AG04449 (cell line): ENCODE measurements around the gene MT1B.
"Not testable (repeated sequence)": the region's sequence is repeated elsewhere in the genome, so short reads cannot be mapped to it uniquely, and the experiment has no call there.

Experiments used
- CTCF ChIA-PET: fragments of 350-600 bp; formaldehyde crosslinking; extraction: SDS; loops from one replicate; lab custom pipeline; 2021; ENCODE audit warnings: antibody characterized with exemption; lab: Yijun Ruan, JAX
- POLR2A ChIA-PET: fragments of 400-600, 350-600 bp; formaldehyde crosslinking; extraction: SDS; loops from one replicate; lab custom pipeline; 2020; ENCODE audit warnings: antibody characterized with exemption, inconsistent platforms; lab: Yijun Ruan, JAX
- DNase-seq: peaks from one replicate; pipeline ENCODE4 v3.0.0-alpha.2; 2010; ENCODE audit warnings: low read depth, low spot score
- H3K4me3 ChIP-seq: 2 replicates; pipeline ENCODE4 v1.5.1; 2011; ENCODE audit warnings: low read depth, mild to moderate bottlenecking, control low read depth, low read length
- CTCF ChIP-seq: IDR thresholded peaks from one replicate; pipeline ENCODE4 v1.5.1; 2011; ENCODE audit warnings: mild to moderate bottlenecking, moderate library complexity, low read length, control low read depth, inconsistent platforms; ENCODE audit not compliant: insufficient read depth; ENCODE audit errors: missing control alignments

The MT1B gene

GRCh38 chr16:56615353-56615752 lies 36.3 kb upstream of the MT1B start:
- ChIA-PET POLR2A (interaction anchor here (17.5 kb wide), 1 partner anchor 11 kb away, joined by 263 read pairs; the partner anchor contains the start of gene MT1E), CTCF (interaction anchor here (1.0 to 1.4 kb wide), 2 partner anchors 15 to 87 kb away, joined by 3 to 4 read pairs; no protein-coding TSS in a partner anchor)
- no peak overlapping the region for H3K4me3 ChIP-seq
- no peak for TF ChIP-seq CTCF
- no peak for DNase-seq

GRCh38 chr16:56616608-56617211 lies 35.0 kb upstream of the MT1B start:
- peak overlapping the region; percentile 25 for H3K4me3 ChIP-seq
- TF ChIP-seq CTCF, result no peak
- no peak for DNase-seq
- CTCF ChIA-PET, result interaction anchor here (1.6 kb wide), 1 partner anchor 9 kb away, joined by 4 read pairs; the partner anchor contains the start of gene MT1E
- POLR2A ChIA-PET, result interaction anchor here (1.2 to 17.5 kb wide), 2 partner anchors 8 to 9 kb away, joined by 8 to 263 read pairs; partner anchors contain the start of genes MT1E and MT2A

GRCh38 chr16:56617212-56618085 lies 34.2 kb upstream of the MT1B start:
- ChIA-PET POLR2A (interaction anchor here (0.6 to 17.5 kb wide), 4 partner anchors 9 to 316 kb away, joined by 3 to 263 read pairs (median 6); partner anchors contain the start of genes MT1E and MT2A), CTCF (interaction anchor here (1.2 to 1.6 kb wide), 2 partner anchors 8 to 10 kb away, joined by 3 to 4 read pairs; partner anchors contain the start of genes MT1E and MT2A)
- peak overlapping the region; percentile 25 for H3K4me3 ChIP-seq
- DNase-seq, result no peak
- TF ChIP-seq CTCF, result no peak

GRCh38 chr16:56618138-56618537 lies 33.5 kb upstream of the MT1B start:
- CTCF ChIA-PET, result interaction anchor here (1.2 kb wide), 1 partner anchor 10 kb away, joined by 3 read pairs; the partner anchor contains the start of gene MT2A
- POLR2A ChIA-PET, result interaction anchor here (0.6 to 17.5 kb wide), 3 partner anchors 8 to 317 kb away, joined by 4 to 263 read pairs (median 8); partner anchors contain the start of genes MT1E and MT2A
- DNase-seq, result no peak
- TF ChIP-seq CTCF, result no peak
- H3K4me3 ChIP-seq, result no peak overlapping the region

GRCh38 chr16:56620339-56620897 lies 31.3 kb upstream of the MT1B start:
- H3K4me3 ChIP-seq, result no peak overlapping the region
- CTCF ChIA-PET, result interaction anchor here (1.1 kb wide), 1 partner anchor 82 kb away, joined by 3 read pairs; no protein-coding TSS in a partner anchor
- no peak for TF ChIP-seq CTCF
- DNase-seq, result no peak
- POLR2A ChIA-PET, result no interaction called here

GRCh38 chr16:56621665-56622445 lies 29.8 kb upstream of the MT1B start:
- not testable (repeated sequence) for H3K4me3 ChIP-seq, DNase-seq
- ChIA-PET POLR2A (interaction anchor here (9.0 kb wide), 1 partner anchor 12 kb away, joined by 263 read pairs; the partner anchor contains the start of gene MT2A), CTCF (interaction anchor here (0.8 kb wide), 1 partner anchor 16 kb away, joined by 3 read pairs; no protein-coding TSS in a partner anchor)

- POLR2A ChIA-PET, result interaction anchor here (9.0 kb wide), 1 partner anchor 13 kb away, joined by 263 read pairs; the partner anchor contains the start of gene MT2A
- CTCF ChIA-PET, result interaction anchor here (0.9 to 1.8 kb wide), 4 partner anchors 11 to 109 kb away, joined by 3 to 11 read pairs (median 5); no protein-coding TSS in a partner anchor
Measured at GRCh38 chr16:56623184-56623583, 28.5 kb upstream of the MT1B start.

More at GRCh38 chr16:56623184-56623583, 28.5 kb upstream of the MT1B start:
- not testable (repeated sequence) for DNase-seq, H3K4me3 ChIP-seq
